GM12892 (cell line): Measurements from ENCODE around the gene TREM2.

ENCODE experiments used
- POLR2A ChIP-seq: IDR thresholded peaks from 2 replicates; pipeline ENCODE4 v1.6.1; 2011; ENCODE audit warnings: low read depth, low read length, control low read depth
- TAF1 ChIP-seq: IDR thresholded peaks from 2 replicates; pipeline ENCODE4 v1.6.1; 2011; ENCODE audit warnings: low read depth, mild to moderate bottlenecking, control low read depth, low read length, borderline replicate concordance

DNA sequence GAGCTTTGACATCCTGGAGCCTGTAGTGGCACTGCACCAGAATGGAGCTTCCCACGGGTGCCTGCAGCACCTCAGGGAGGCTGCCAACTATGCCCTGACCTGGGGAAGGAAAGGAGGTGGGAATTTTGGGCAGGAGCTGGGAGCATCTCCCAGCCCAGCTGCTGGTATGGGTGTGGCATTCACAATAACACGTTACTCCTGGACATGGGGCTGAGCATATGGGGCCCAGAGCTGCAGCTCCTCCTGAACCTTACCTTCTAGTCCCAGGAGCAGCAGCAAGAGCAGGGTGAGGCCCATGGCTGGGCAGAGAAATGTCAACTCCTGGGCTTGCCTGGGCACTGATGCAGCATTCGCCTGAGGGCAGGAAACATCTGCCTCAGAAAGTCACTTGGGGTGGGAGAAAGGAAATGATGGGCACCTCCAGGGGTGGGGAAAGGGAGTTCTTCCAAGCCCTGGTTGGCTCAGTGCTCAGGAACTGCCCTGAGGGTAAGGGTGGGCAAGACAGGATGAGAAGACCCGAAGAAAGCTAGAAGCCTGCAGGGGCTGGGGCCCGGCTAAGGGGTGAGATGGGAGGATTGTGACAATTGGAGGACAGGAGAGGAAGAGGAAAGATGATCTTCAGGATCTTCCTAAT is 8.8 kb downstream of the TREM2 start, which contains the start of gene TREML1:
- no peak for TF ChIP-seq POLR2A
- no peak for TF ChIP-seq TAF1
